IMR-90 (cell line): ENCODE data around the gene ALK. TPM values are rescaled to one million over a fixed set of nuclear protein-coding genes. Genes with fewer than 3 reads are reported as not detected.

ENCODE experiments used
- ATAC-seq: fragments of 200-7000 bp; cut with Tn5 transposase; 2 replicates; pipeline ENCODE4 v1.9.1; 2020; ENCODE audit warnings: low read depth, mild to moderate bottlenecking, moderate library complexity
- BruUV-seq: library from RNA; stranded (reverse); fragments of 400-500 nt; replicated peaks from 2 replicates; lab custom pipeline; 2021; lab: Mats Ljungman, UMichigan
- CTCF ChIA-PET: fragments of 300-600 bp; formaldehyde crosslinking; extraction: SDS; loops from one replicate; lab custom pipeline; 2021; ENCODE audit warnings: antibody characterized with exemption; lab: Yijun Ruan, JAX
- POLR2A ChIA-PET: fragments of 300-600 bp; sonication (Branson Sonifier 250); formaldehyde crosslinking; loops from one replicate; lab custom pipeline; 2022; ENCODE audit warnings: antibody characterized with exemption; ENCODE audit not compliant: unreplicated experiment; lab: Charles Lee
- DNase-seq: peaks from one replicate; pipeline ENCODE4 v3.0.0; 2013
- H2AFZ ChIP-seq: replicated peaks from 2 replicates; pipeline ENCODE3; 2013; ENCODE audit warnings: low read length, mild to moderate bottlenecking; ENCODE audit not compliant: poor library complexity
- H2AK5ac ChIP-seq: 2 replicates; pipeline ENCODE4 v1.6.1; 2013; ENCODE audit warnings: low read depth, low read length, inconsistent platforms
- H2AK9ac ChIP-seq: replicated peaks from 2 replicates; pipeline ENCODE3; 2013; ENCODE audit warnings: mild to moderate bottlenecking, low read depth, low read length, moderate library complexity; ENCODE audit not compliant: poor library complexity
- H2BK120ac ChIP-seq: 2 replicates; pipeline ENCODE4 v1.6.1; 2013; ENCODE audit warnings: low read depth, low read length, inconsistent platforms
- H2BK15ac ChIP-seq: 3 replicates; pipeline ENCODE4 v1.6.1; 2013; ENCODE audit warnings: low read depth, low read length, inconsistent platforms
- H2BK20ac ChIP-seq: 2 replicates; pipeline ENCODE4 v1.6.1; 2013; ENCODE audit warnings: low read depth, mild to moderate bottlenecking, inconsistent platforms, low read length, moderate library complexity
- H2BK5ac ChIP-seq: 2 replicates; pipeline ENCODE4 v1.6.1; 2013; ENCODE audit warnings: mild to moderate bottlenecking, low read depth, low read length, inconsistent platforms; ENCODE audit not compliant: poor library complexity, severe bottlenecking
- H3K14ac ChIP-seq: replicated peaks from 2 replicates; pipeline ENCODE4 v1.6.1; 2013; ENCODE audit warnings: low read depth, low read length, inconsistent platforms
- H3K18ac ChIP-seq: 2 replicates; pipeline ENCODE4 v1.6.1; 2013; ENCODE audit warnings: low read depth, low read length, control low read depth
- H3K23ac ChIP-seq: 2 replicates; pipeline ENCODE4 v1.6.1; 2013; ENCODE audit warnings: low read depth, low read length, inconsistent platforms
- H3K27ac ChIP-seq: 2 replicates; pipeline ENCODE4 v1.5.1; 2013; ENCODE audit warnings: mild to moderate bottlenecking, control low read depth, low read length; ENCODE audit not compliant: insufficient read depth
- H3K27me3 ChIP-seq: 2 replicates; pipeline ENCODE4 v1.6.1; 2013; ENCODE audit warnings: low read length; ENCODE audit not compliant: control insufficient read depth, insufficient read depth
- H3K36me3 ChIP-seq: 2 replicates; pipeline ENCODE4 v1.6.1; 2013; ENCODE audit warnings: low read length, mixed read lengths; ENCODE audit not compliant: control insufficient read depth, insufficient read depth
- H3K4ac ChIP-seq: 2 replicates; pipeline ENCODE4 v1.6.1; 2013; ENCODE audit warnings: low read depth, low read length, inconsistent platforms
- H3K4me1 ChIP-seq: 2 replicates; pipeline ENCODE4 v1.6.1; 2013; ENCODE audit warnings: low read length, mixed read lengths; ENCODE audit not compliant: control insufficient read depth, insufficient read depth
- H3K4me2 ChIP-seq: 2 replicates; pipeline ENCODE4 v1.6.1; 2013; ENCODE audit warnings: low read depth, mild to moderate bottlenecking, control low read depth, low read length, moderate library complexity
- H3K4me3 ChIP-seq: 2 replicates; pipeline ENCODE4 v1.5.1; 2013; ENCODE audit warnings: low read depth, mild to moderate bottlenecking, control low read depth, low read length, moderate library complexity; ENCODE audit not compliant: insufficient read depth
- H3K56ac ChIP-seq: 2 replicates; pipeline ENCODE4 v1.6.1; 2013; ENCODE audit warnings: low read length, inconsistent platforms; ENCODE audit not compliant: insufficient read depth; ENCODE audit errors: extremely low read depth
- H3K79me1 ChIP-seq, 2 experiments: 2 replicates each; pipeline ENCODE4 v1.6.1; 2013; ENCODE audit warnings: low read length in 2 of 2, inconsistent platforms in 1 of 2, low read depth in 1 of 2
- H3K9ac ChIP-seq: 2 replicates; pipeline ENCODE4 v1.6.1; 2013; ENCODE audit warnings: low read depth, low read length, control low read depth
- H3K9me1 ChIP-seq: 2 replicates; pipeline ENCODE4 v1.6.1; 2013; ENCODE audit warnings: low read length, inconsistent platforms; ENCODE audit not compliant: insufficient read depth
- H3K9me3 ChIP-seq: 2 replicates; pipeline ENCODE4 v1.6.1; 2013; ENCODE audit warnings: low read length; ENCODE audit not compliant: control insufficient read depth, insufficient read depth
- H4K20me1 ChIP-seq: 2 replicates; pipeline ENCODE4 v1.6.1; 2013; ENCODE audit warnings: low read length, inconsistent platforms; ENCODE audit not compliant: insufficient read depth
- H4K5ac ChIP-seq: 2 replicates; pipeline ENCODE4 v1.6.1; 2013; ENCODE audit warnings: mild to moderate bottlenecking, low read depth, low read length, control low read depth
- H4K8ac ChIP-seq, 2 experiments: 2 replicates each; pipeline ENCODE4 v1.6.1; 2013; ENCODE audit warnings: low read depth in 2 of 2, low read length in 2 of 2, control low read depth in 1 of 2, inconsistent platforms in 1 of 2
- H4K91ac ChIP-seq: 2 replicates; pipeline ENCODE4 v1.6.1; 2013; ENCODE audit warnings: low read depth, low read length, inconsistent platforms; ENCODE audit not compliant: insufficient read depth
- RFX5 ChIP-seq: IDR thresholded peaks from 2 replicates; pipeline ENCODE4 v1.8.0; 2012; ENCODE audit warnings: low read depth, mild to moderate bottlenecking, low read length, moderate library complexity
- WGBS, 2 experiments: methylation state at CpG; one replicate each; pipeline versions ENCODE4 v1.1.5 to v1.1.7; 2013; ENCODE audit warnings: missing lambda C conversion rate in 2 of 2; ENCODE audit not compliant: insufficient read length in 1 of 2; ENCODE audit errors: extremely low coverage in 2 of 2; 5-methylcytosine and 5-hydroxymethylcytosine counted together
- dilution Hi-C: fragments of 300-500 bp; cut with HindIII; formaldehyde crosslinking; loops from one replicate; pipeline ENCODE4 v1.14.3; 2018; ENCODE audit warnings: low sequenced_read_pairs; ENCODE audit not compliant: unreplicated experiment
- in situ Hi-C: fragments of 300-500 bp; cut with MboI; formaldehyde crosslinking; loops from 3 replicates; pipeline ENCODE4 v1.14.3; 2019; ENCODE audit warnings: low sequenced_read_pairs, inconsistent platforms, mixed read lengths
- intact Hi-C: fragments of 100-400 bp; cut with micrococcal nuclease; formaldehyde crosslinking; loops from 2 replicates; pipeline ENCODE4 v1.10.0; 2022
- polyA plus RNA-seq, 3 experiments: library from polyadenylated mRNA; depleted of rRNA; stranded (reverse); fragments of >200 nt; gene quantifications; 2 replicates each; pipeline ENCODE4 v1.2.3, GENCODE V29; 2012; ENCODE audit warnings: low replicate concordance in 1 of 3
- total RNA-seq: library from RNA; depleted of rRNA; stranded (reverse); fragments of >200 nt; gene quantifications from 2 replicates; pipeline ENCODE4 v1.2.3, GENCODE V29; 2012

The ALK gene
- total and polyA plus RNA-seq, 2 of the 4 experiments (the other 2 are of a cell fraction) = not detected

GRCh38 chr2:29226375-29226774, 695.0 kb downstream of the ALK start:
- no peak for ATAC-seq
- Histone ChIP-seq H4K91ac (no peak overlapping the region), H3K18ac (no peak overlapping the region), H3K4ac (no peak overlapping the region), H3K14ac (no peak overlapping the region), H3K4me3 (no peak overlapping the region), H4K8ac (no peak overlapping the region), H4K5ac (no peak overlapping the region), H2AK9ac (no peak overlapping the region), H3K9ac (no peak overlapping the region), H2BK20ac (no peak overlapping the region), H2BK5ac (no peak overlapping the region), H3K27ac (no peak overlapping the region), H2BK15ac (no peak overlapping the region), H3K27me3 (peaks cover 56% of the 10 kb centered on the region), H3K56ac (no peak overlapping the region), H3K9me3 (no peaks in the 10 kb centered on the region), H3K4me1 (peaks cover 4% of the 10 kb centered on the region; the same call in 1 of the 2 replicates), H3K4me2 (no peak overlapping the region), H4K20me1 (no peaks in the 10 kb centered on the region), H2BK120ac (no peak overlapping the region), H3K23ac (no peak overlapping the region), H2AK5ac (no peak overlapping the region), H3K9me1 (no peaks in the 10 kb centered on the region), H3K36me3 (no peaks in the 10 kb centered on the region), H2AFZ (no peak overlapping the region), H3K79me1 (no peaks in the 10 kb centered on the region)
- CTCF ChIA-PET = no interaction called here
- no peak for TF ChIP-seq RFX5
- DNase-seq = no peak
- in situ Hi-C loops = no loop called here
- no CpG with 5 or more reads among the region's 3 CpGs for WGBS, 2 experiments
- no TSS peak for BruUV-seq
- POLR2A ChIA-PET = no interaction called here
- intact Hi-C loops = no loop called here
- dilution Hi-C loops = no loop called here
